HG03196 (cell line): Measurements from ENCODE around the gene GALE.

ENCODE experiments used
- ATAC-seq: cut with Tn5 transposase; IDR thresholded peaks from one replicate; pipeline ENCODE4 v1.9.1; 2021; ENCODE audit not compliant: unreplicated experiment

GALE gene

DNA sequence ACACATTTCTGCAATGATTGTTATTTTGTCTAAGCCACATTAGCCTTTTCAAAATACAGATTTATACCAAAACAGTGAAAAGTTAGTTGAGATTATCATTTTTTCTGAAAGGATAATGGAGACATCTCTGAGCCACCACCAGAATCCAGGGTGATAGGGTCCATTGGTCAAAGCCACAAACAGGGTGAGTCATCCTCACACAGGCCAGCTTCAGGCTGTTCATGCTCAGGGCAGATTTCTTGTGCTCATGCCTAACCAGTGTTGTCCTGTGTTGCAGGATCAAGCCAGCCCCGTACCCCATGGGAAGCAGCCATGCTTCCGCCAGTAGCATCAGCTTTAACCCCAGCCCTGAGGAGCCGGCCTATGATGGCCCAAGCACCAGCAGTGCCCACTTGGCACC lies 43.9 kb downstream of the GALE start:
- no peak for ATAC-seq

DNA sequence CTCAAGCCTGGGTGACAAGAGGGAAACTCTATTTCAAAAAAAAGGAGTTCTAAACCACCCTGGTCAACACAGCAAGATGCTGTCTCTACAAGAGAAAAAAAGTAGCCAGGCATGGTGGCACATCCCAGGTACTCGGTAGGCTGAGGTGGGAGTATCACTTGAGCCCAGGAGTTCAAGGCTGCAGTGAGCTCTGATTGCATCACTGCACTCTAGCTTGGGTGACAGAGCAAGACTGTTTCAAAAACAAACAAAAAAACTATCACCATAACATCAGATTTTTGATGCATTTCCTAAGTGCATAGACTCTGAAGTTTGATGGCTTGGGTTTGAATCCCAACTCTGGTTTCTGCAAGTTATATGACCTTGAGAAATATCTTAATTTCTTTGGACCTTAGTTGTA lies 47.6 kb downstream of the GALE start:
- ATAC-seq, result no peak

DNA sequence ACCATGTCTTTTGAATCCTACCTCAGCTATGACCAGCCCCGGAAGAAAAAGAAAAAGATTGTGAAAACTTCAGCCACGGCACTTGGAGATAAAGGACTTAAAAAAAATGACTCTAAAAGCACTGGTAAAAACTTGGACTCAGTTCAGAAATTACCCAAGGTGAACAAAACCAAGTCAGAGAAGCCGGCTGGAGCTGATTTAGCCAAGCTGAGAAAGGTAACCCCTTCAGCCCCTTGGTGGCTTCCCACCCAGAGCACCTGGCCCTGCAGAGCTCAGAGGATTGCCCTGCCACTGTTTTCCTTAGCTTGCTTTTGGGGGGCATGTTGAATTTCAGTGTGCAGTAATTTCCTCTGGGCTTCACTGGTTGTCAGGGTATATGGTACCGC lies 48.7 kb downstream of the GALE start:
- ATAC-seq, result no peak

DNA sequence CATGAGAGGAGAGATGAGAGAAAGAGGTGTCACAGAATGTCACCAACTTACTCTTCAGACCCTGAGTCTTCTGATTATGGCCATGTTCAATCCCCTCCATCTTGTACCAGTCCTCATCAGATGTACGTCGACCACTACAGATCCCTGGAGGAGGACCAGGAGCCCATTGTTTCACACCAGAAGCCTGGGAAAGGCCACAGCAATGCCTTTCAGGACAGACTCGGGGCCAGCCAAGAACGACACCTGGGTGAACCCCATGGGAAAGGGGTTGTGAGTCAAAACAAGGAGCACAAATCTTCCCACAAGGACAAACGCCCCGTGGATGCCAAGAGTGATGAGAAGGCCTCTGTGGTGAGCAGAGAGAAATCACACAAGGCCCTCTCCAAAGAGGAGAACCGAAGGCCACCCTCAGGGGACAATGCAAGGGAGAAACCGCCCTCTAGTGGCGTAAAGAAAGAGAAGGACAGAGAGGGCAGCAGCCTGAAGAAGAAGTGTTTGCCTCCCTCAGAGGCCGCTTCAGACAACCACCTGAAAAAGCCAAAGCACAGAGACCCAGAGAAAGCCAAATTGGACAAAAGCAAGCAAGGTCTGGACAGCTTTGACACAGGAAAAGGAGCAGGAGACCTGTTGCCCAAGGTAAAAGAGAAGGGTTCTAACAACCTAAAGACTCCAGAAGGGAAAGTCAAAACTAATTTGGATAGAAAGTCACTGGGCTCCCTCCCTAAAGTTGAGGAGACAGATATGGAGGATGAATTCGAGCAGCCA lies 49.3 kb downstream of the GALE start:
- no peak for ATAC-seq

DNA sequence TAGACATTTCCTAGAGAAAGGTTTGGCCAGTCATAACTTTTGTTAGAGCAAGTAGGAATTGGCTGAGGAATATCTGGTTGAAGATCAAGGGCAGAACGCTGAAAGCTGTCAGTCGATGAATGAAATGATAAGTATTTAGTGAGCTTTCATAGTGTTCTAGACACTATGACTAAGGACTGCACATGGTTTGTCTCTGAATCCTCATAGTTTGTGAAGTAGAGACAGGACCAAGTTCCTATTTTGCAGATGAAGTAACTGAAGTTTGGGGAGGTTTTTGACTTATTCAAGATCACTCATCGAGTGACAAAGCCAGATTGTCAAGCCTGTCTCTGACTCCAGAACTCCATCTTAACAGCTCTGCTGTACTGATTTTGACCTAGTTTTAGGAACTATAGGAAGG lies 52.5 kb downstream of the GALE start:
- no peak for ATAC-seq
